HEK293 (cell line): Measurements from ENCODE around the gene TRAF5.

Experiments used
- BCL6B ChIP-seq: fragments of 450-650 bp; formaldehyde crosslinking; IDR thresholded peaks from 2 replicates; pipeline ENCODE4 v1.5.1; 2017; ENCODE audit warnings: missing biosample characterization, missing genetic modification characterization
- GFI1B ChIP-seq: fragments of 450-650 bp; formaldehyde crosslinking; IDR thresholded peaks from 2 replicates; pipeline ENCODE4 v1.5.1; 2016; ENCODE audit warnings: missing biosample characterization, missing genetic modification characterization
- IKZF3 ChIP-seq: fragments of 450-650 bp; IDR thresholded peaks from 2 replicates; pipeline ENCODE4 v1.5.0; 2018; ENCODE audit warnings: missing biosample characterization, mild to moderate bottlenecking, missing genetic modification characterization, moderate library complexity
- INSM2 ChIP-seq: fragments of 450-650 bp; formaldehyde crosslinking; IDR thresholded peaks from 2 replicates; pipeline ENCODE4 v1.5.1; 2016; ENCODE audit warnings: missing biosample characterization, missing genetic modification characterization
- MYNN ChIP-seq: fragments of 450-650 bp; formaldehyde crosslinking; IDR thresholded peaks from 2 replicates; pipeline ENCODE4 v1.5.1; 2016; ENCODE audit warnings: missing biosample characterization, missing genetic modification characterization, borderline replicate concordance
- PRDM1 ChIP-seq: fragments of 450-650 bp; formaldehyde crosslinking; IDR thresholded peaks from 2 replicates; pipeline ENCODE4; 2016; ENCODE audit warnings: missing biosample characterization, missing genetic modification characterization
- PRDM6 ChIP-seq: fragments of 450-650 bp; formaldehyde crosslinking; IDR thresholded peaks from 2 replicates; pipeline ENCODE4 v1.5.1; 2017; ENCODE audit warnings: missing biosample characterization, missing genetic modification characterization
- TRIM28 ChIP-seq: IDR thresholded peaks from 2 replicates; pipeline ENCODE4 v1.6.1; 2011; ENCODE audit warnings: low read length, control low read depth, borderline replicate concordance
- ZBTB48 ChIP-seq: fragments of 450-650 bp; formaldehyde crosslinking; IDR thresholded peaks from 2 replicates; pipeline ENCODE4 v1.5.1; 2016; ENCODE audit warnings: missing biosample characterization, missing genetic modification characterization
- ZBTB6 ChIP-seq: fragments of 450-650 bp; formaldehyde crosslinking; IDR thresholded peaks from 2 replicates; pipeline ENCODE4 v1.5.1; 2017; ENCODE audit warnings: missing biosample characterization, missing genetic modification characterization
- ZBTB8A ChIP-seq: fragments of 450-650 bp; formaldehyde crosslinking; IDR thresholded peaks from 2 replicates; pipeline ENCODE4 v1.5.1; 2016; ENCODE audit warnings: missing biosample characterization, missing genetic modification characterization
- ZIC2 ChIP-seq: fragments of 450-650 bp; formaldehyde crosslinking; IDR thresholded peaks from 2 replicates; pipeline ENCODE4 v1.5.1; 2016; ENCODE audit warnings: missing biosample characterization, missing genetic modification characterization
- ZNF10 ChIP-seq: fragments of 450-650 bp; formaldehyde crosslinking; IDR thresholded peaks from 2 replicates; pipeline ENCODE4 v1.5.1; 2017; ENCODE audit warnings: missing biosample characterization, missing genetic modification characterization
- ZNF121 ChIP-seq: fragments of 450-650 bp; formaldehyde crosslinking; IDR thresholded peaks from 2 replicates; pipeline ENCODE4 v1.5.1; 2016; ENCODE audit warnings: missing biosample characterization, missing genetic modification characterization
- ZNF138 ChIP-seq: fragments of 450-650 bp; formaldehyde crosslinking; IDR thresholded peaks from 2 replicates; pipeline ENCODE4 v1.5.1; 2016; ENCODE audit warnings: missing biosample characterization, missing genetic modification characterization, borderline replicate concordance
- ZNF140 ChIP-seq: fragments of 450-650 bp; formaldehyde crosslinking; IDR thresholded peaks from 2 replicates; pipeline ENCODE4 v1.5.1; 2016; ENCODE audit warnings: missing biosample characterization, missing genetic modification characterization
- ZNF2 ChIP-seq: fragments of 450-650 bp; formaldehyde crosslinking; IDR thresholded peaks from 2 replicates; pipeline ENCODE4 v1.5.1; 2016; ENCODE audit warnings: missing biosample characterization, missing genetic modification characterization
- ZNF23 ChIP-seq: fragments of 450-650 bp; formaldehyde crosslinking; IDR thresholded peaks from 2 replicates; pipeline ENCODE4 v1.5.1; 2016; ENCODE audit warnings: missing biosample characterization, missing genetic modification characterization, borderline replicate concordance
- ZNF24 ChIP-seq: fragments of 450-650 bp; formaldehyde crosslinking; IDR thresholded peaks from 2 replicates; pipeline ENCODE4 v1.5.1; 2016; ENCODE audit warnings: missing biosample characterization, missing genetic modification characterization
- ZNF311 ChIP-seq: fragments of 450-650 bp; formaldehyde crosslinking; IDR thresholded peaks from 2 replicates; pipeline ENCODE4 v1.5.1; 2017; ENCODE audit warnings: missing biosample characterization, missing genetic modification characterization, borderline replicate concordance
- ZNF366 ChIP-seq: fragments of 450-650 bp; formaldehyde crosslinking; conservative IDR thresholded peaks from 2 replicates; pipeline ENCODE4 v1.5.1; 2016; ENCODE audit warnings: missing biosample characterization, missing genetic modification characterization
- ZNF501 ChIP-seq: fragments of 450-650 bp; formaldehyde crosslinking; IDR thresholded peaks from 2 replicates; pipeline ENCODE4 v1.5.1; 2016; ENCODE audit warnings: missing biosample characterization, missing genetic modification characterization
- ZNF514 ChIP-seq: fragments of 450-650 bp; formaldehyde crosslinking; IDR thresholded peaks from 2 replicates; pipeline ENCODE4 v1.5.1; 2016; ENCODE audit warnings: missing biosample characterization, missing genetic modification characterization
- ZNF521 ChIP-seq: fragments of 450-650 bp; formaldehyde crosslinking; IDR thresholded peaks from 2 replicates; pipeline ENCODE4 v1.5.1; 2017; ENCODE audit warnings: missing biosample characterization, mild to moderate bottlenecking, missing genetic modification characterization
- ZNF529 ChIP-seq: fragments of 450-650 bp; formaldehyde crosslinking; IDR thresholded peaks from 2 replicates; pipeline ENCODE4 v1.5.1; 2017; ENCODE audit warnings: missing genetic modification characterization, missing biosample characterization; ENCODE audit not compliant: insufficient replicate concordance
- ZNF549 ChIP-seq: fragments of 450-650 bp; IDR thresholded peaks from 2 replicates; pipeline ENCODE4 v1.5.1; 2018; ENCODE audit warnings: missing biosample characterization, missing genetic modification characterization, mild to moderate bottlenecking, inconsistent platforms, moderate library complexity
- ZNF558 ChIP-seq: fragments of 450-650 bp; formaldehyde crosslinking; IDR thresholded peaks from 2 replicates; pipeline ENCODE4 v1.5.1; 2016; ENCODE audit warnings: missing biosample characterization, missing genetic modification characterization
- ZNF600 ChIP-seq: fragments of 450-650 bp; formaldehyde crosslinking; IDR thresholded peaks from 2 replicates; pipeline ENCODE4 v1.5.1; 2016; ENCODE audit warnings: missing biosample characterization, missing genetic modification characterization
- ZNF654 ChIP-seq: fragments of 450-650 bp; formaldehyde crosslinking; IDR thresholded peaks from 2 replicates; pipeline ENCODE4 v1.5.1; 2016; ENCODE audit warnings: low read depth, missing biosample characterization, missing genetic modification characterization
- ZNF670 ChIP-seq: fragments of 450-650 bp; formaldehyde crosslinking; IDR thresholded peaks from 2 replicates; pipeline ENCODE4 v1.5.1; 2016; ENCODE audit warnings: missing biosample characterization, missing genetic modification characterization, low read depth
- ZNF677 ChIP-seq: fragments of 450-650 bp; IDR thresholded peaks from 2 replicates; pipeline ENCODE4 v1.5.0; 2018; ENCODE audit warnings: missing biosample characterization, mild to moderate bottlenecking, missing genetic modification characterization, moderate library complexity
- ZNF791 ChIP-seq: fragments of 450-650 bp; formaldehyde crosslinking; IDR thresholded peaks from 2 replicates; pipeline ENCODE4 v1.5.1; 2016; ENCODE audit warnings: missing biosample characterization, missing genetic modification characterization
- ZSCAN18 ChIP-seq: fragments of 450-650 bp; formaldehyde crosslinking; IDR thresholded peaks from 2 replicates; pipeline ENCODE4 v1.5.1; 2016; ENCODE audit warnings: missing biosample characterization, missing genetic modification characterization

TRAF5 gene

GRCh38 chr1:211382714-211383480, 56.3 kb downstream of the TRAF5 start (continued):
- TF ChIP-seq ZNF558 (tag by site-specific recombination) (no peak), ZNF549 (tag by site-specific recombination) (no peak), ZBTB48 (tag by site-specific recombination) (peak; percentile 53), ZNF501 (peak; percentile 86), ZNF138 (tag by site-specific recombination) (no peak), ZNF23 (tag by site-specific recombination) (no peak), ZNF311 (tag by site-specific recombination) (no peak), ZNF140 (no peak), ZNF366 (tag by site-specific recombination) (no peak), ZBTB6 (tag by site-specific recombination) (no peak), ZNF600 (tag by site-specific recombination) (peak; percentile 84), ZNF24 (tag by site-specific recombination) (no peak), ZNF2 (tag by site-specific recombination) (peak; percentile 64; the same call in 1 of the 2 replicates), ZNF670 (no peak), INSM2 (tag by site-specific recombination) (0 out of 2 replicates have a peak, but pooled peaks have one; percentile 45), ZNF677 (no peak), ZNF121 (tag by site-specific recombination) (no peak), ZNF521 (tag by site-specific recombination) (no peak), GFI1B (tag by site-specific recombination) (no peak), ZSCAN18 (tag by site-specific recombination) (no peak), PRDM6 (no peak), MYNN (tag by site-specific recombination) (no peak), BCL6B (tag by site-specific recombination) (no peak), TRIM28 (no peak), ZBTB8A (no peak), IKZF3 (tag by site-specific recombination) (no peak), ZNF791 (no peak), ZNF514 (no peak), ZNF10 (tag by site-specific recombination) (no peak), ZNF529 (tag by site-specific recombination) (no peak), PRDM1 (no peak), ZNF654 (tag by site-specific recombination) (no peak), ZIC2 (tag by site-specific recombination) (no peak)
